B cell (primary cell): Measurements from ENCODE around the gene HRC.

ENCODE experiments used
- EZH2 ChIP-seq: IDR thresholded peaks from 2 replicates; pipeline ENCODE4 v1.6.1; 2012; ENCODE audit warnings: borderline replicate concordance, low read depth, mild to moderate bottlenecking, moderate library complexity, low read length; ENCODE audit not compliant: insufficient read depth, poor library complexity, severe bottlenecking
- TF ChIP-seq, protein P1 (sequence below): fragments of 200-600 bp; IDR thresholded peaks from one replicate; pipeline ENCODE4 v1.8.0; 2022; ENCODE audit warnings: antibody characterized with exemption, mild to moderate bottlenecking

DNA sequence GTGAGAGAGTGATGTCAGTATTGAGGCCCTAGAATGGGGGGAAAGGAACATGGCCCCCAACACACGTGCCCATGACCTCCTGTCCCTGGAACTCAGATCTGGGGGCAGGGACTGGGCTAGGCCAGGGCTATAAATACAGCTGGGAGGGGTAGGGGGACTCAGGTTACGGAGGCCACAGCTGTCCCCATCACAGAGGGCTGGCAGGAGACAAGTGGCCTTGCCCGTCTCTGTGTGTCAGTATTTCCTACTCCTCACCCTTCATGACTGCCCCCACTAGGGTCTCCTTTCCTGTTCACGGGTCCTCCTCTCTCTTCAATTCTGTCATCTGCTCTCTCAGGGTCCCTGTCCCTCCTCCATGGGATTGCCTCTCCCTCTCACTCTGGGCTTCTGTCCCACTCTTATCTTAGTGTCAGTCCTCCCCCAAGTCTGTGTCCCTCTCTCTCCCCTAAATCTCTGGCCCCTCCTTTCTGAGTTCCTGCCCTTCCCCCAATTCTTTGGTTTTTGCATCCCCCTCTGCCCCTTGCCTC, 687 bp upstream of the HRC start:
- TF ChIP-seq, protein P1, sequence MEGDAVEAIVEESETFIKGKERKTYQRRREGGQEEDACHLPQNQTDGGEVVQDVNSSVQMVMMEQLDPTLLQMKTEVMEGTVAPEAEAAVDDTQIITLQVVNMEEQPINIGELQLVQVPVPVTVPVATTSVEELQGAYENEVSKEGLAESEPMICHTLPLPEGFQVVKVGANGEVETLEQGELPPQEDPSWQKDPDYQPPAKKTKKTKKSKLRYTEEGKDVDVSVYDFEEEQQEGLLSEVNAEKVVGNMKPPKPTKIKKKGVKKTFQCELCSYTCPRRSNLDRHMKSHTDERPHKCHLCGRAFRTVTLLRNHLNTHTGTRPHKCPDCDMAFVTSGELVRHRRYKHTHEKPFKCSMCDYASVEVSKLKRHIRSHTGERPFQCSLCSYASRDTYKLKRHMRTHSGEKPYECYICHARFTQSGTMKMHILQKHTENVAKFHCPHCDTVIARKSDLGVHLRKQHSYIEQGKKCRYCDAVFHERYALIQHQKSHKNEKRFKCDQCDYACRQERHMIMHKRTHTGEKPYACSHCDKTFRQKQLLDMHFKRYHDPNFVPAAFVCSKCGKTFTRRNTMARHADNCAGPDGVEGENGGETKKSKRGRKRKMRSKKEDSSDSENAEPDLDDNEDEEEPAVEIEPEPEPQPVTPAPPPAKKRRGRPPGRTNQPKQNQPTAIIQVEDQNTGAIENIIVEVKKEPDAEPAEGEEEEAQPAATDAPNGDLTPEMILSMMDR: no peak
- TF ChIP-seq EZH2: no peak
